Measurements from ENCODE around the gene GALNT11. TPM values are rescaled to one million over a fixed set of nuclear protein-coding genes. Genes with fewer than 3 reads are reported as not detected.
A peak's percentile ranks its signal among the peaks of the same experiment; 100 is the strongest.

GALNT11 gene
- total RNA-seq, 2 donors from 2014 or later: 16.9 to 18.0 TPM

GRCh38 chr7:152136686-152137085, 111.2 kb downstream of the GALNT11 start:
- H3K36me3 Mint-ChIP-seq (ENCODE audit: insufficient read depth in 2 of 2): peaks cover 3 to 22% of the 10 kb centered on the region in 2 donors
- ATAC-seq (replicated peaks in 1 of 2): no peak
- no peak overlapping the region for H3K4me3 Mint-ChIP-seq
- H3K4me1 Mint-ChIP-seq (ENCODE audit: low read depth): no peaks in the 10 kb centered on the region
- no peaks in the 10 kb centered on the region for H3K27me3 Mint-ChIP-seq (ENCODE audit: low read depth)
- H3K9me3 Mint-ChIP-seq: no peaks in the 10 kb centered on the region
- no peak overlapping the region for H3K27ac Mint-ChIP-seq
- DNase-seq: no peak

- DNase-seq: no peak
- H3K36me3 Mint-ChIP-seq (ENCODE audit: insufficient read depth in 2 of 2): peaks cover 3 to 24% of the 10 kb centered on the region in 2 donors
- ATAC-seq (replicated peaks in 1 of 2): no peak
- no peaks in the 10 kb centered on the region for H3K27me3 Mint-ChIP-seq (ENCODE audit: low read depth)
- no peaks in the 10 kb centered on the region for H3K9me3 Mint-ChIP-seq
- H3K4me1 Mint-ChIP-seq (ENCODE audit: low read depth): peaks cover 3% of the 10 kb centered on the region
- no peak overlapping the region for H3K27ac Mint-ChIP-seq
- no peak overlapping the region for H3K4me3 Mint-ChIP-seq
Observed at GRCh38 chr7:152137476-152138025, 112.1 kb downstream of the GALNT11 start.

DNA sequence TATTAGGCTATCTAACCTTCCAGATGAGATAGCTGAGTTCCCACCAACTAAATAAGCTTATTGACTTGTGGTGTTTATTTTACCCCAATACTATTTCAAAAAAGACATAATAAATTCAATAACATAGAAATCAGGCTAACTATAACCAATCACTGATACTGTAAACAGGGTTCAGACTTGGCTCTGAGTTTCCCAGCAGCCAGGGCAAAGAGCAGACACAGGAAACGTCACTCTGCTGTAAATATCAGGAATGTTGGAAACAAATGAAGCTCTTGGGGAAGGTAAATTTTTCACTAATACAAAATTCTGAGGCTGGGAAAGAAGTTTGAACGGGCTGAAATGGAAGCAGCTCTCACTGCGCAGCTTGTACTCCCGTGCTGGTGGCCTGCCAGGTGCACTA, 114.6 kb downstream of the GALNT11 start:
- Mint-ChIP-seq H3K27ac (no peak overlapping the region), H3K4me1 (ENCODE audit: low read depth) (peaks cover 27% of the 10 kb centered on the region), H3K9me3 (no peaks in the 10 kb centered on the region), H3K36me3 (ENCODE audit: insufficient read depth in 2 of 2) (peaks cover 5 to 30% of the 10 kb centered on the region in 2 donors), H3K27me3 (ENCODE audit: low read depth) (no peaks in the 10 kb centered on the region), H3K4me3 (no peak overlapping the region)
- ATAC-seq (replicated peaks in 1 of 2): no peak
- no peak for DNase-seq

GRCh38 chr7:152140560-152140959, 115.1 kb downstream of the GALNT11 start:
- no peaks in the 10 kb centered on the region for H3K9me3 Mint-ChIP-seq
- no peaks in the 10 kb centered on the region for H3K27me3 Mint-ChIP-seq (ENCODE audit: low read depth)
- H3K4me3 Mint-ChIP-seq: no peak overlapping the region
- peak overlapping the region; percentile 23 for H3K27ac Mint-ChIP-seq
- peaks cover 32% of the 10 kb centered on the region for H3K4me1 Mint-ChIP-seq (ENCODE audit: low read depth)
- peaks cover 5 to 30% of the 10 kb centered on the region in 2 donors for H3K36me3 Mint-ChIP-seq (ENCODE audit: insufficient read depth in 2 of 2)
- ATAC-seq (replicated peaks in 1 of 2): no peak
- DNase-seq: no peak

DNA sequence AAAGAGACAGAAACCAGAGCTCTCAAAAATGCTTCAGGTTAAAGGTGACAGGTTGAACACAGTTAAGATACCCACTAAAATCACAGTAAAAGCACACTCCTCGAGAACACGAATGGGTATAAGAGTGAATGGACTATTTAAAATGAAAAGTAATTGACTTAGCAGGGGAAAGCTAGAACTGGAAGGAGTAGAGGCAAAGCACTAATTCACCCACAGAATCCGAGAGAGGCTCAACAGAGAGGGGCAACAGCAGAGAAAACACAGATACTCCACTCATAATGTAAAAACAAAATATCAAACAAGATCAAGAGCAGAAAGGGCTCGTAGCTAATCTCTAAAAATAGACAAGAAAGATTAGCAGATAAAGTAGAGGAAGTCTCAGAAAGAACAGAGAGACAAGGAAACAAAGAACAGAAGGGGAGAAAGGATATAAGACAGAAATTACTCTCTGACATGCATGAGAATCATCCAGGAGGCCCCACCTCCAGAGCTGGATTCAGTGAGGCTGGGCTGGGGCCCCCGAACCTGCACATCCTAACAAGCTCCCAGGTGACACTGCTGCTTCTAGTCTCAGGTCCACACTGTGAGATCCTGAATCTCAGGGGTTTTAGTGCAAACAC, 117.6 kb downstream of the GALNT11 start:
- H3K36me3 Mint-ChIP-seq (ENCODE audit: insufficient read depth in 2 of 2): peaks cover 5 to 30% of the 10 kb centered on the region in 2 donors
- DNase-seq: no peak
- no peak for ATAC-seq (replicated peaks in 1 of 2)
- peak overlapping the region; percentile 9 to 63 for H3K4me3 Mint-ChIP-seq
- H3K9me3 Mint-ChIP-seq: no peaks in the 10 kb centered on the region
- no peaks in the 10 kb centered on the region for H3K27me3 Mint-ChIP-seq (ENCODE audit: low read depth)
- peaks cover 43% of the 10 kb centered on the region for H3K4me1 Mint-ChIP-seq (ENCODE audit: low read depth)
- H3K27ac Mint-ChIP-seq: peak overlapping the region; percentile 94

DNA sequence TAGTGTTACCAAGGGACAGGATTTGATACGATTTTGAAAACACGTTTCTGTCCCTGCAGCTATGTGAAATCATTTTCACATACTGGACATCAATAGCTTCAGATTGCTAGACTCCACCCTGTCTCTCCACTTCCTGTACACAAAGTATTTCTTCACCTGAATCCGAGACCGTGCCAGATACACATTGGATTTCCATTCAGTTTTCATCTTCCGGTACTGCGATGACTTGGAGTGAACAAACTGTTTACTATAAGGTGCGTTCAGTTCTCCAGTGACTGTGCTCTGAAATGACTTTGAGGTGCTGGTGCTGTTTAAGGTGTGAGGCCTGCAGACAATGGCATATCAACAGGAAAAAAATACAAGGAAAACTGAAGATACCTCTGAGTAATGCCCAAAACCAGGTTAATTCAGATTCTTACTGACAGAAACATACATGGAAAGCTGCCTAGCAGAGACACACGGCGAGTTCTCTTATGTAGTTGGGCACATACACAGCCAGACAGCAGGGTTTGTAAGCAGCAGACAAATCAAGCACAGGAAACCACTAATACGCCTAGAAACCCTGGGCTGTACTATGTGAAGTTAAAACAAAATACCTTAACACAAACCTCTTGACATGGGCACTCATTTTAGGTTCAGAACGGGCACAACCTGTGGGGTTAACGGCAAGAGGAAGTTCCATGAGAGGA, 119.2 kb downstream of the GALNT11 start:
- ATAC-seq (replicated peaks in 1 of 2): peak; percentile 85 to 91
- Mint-ChIP-seq H3K27ac (peak overlapping the region; percentile 89), H3K4me3 (peak overlapping the region; percentile 53 to 82), H3K9me3 (no peaks in the 10 kb centered on the region), H3K36me3 (ENCODE audit: insufficient read depth in 2 of 2) (peaks cover 7 to 18% of the 10 kb centered on the region in 2 donors), H3K4me1 (ENCODE audit: low read depth) (peaks cover 43% of the 10 kb centered on the region), H3K27me3 (ENCODE audit: low read depth) (no peaks in the 10 kb centered on the region)
- peak; percentile 26 to 45 for DNase-seq

DNA sequence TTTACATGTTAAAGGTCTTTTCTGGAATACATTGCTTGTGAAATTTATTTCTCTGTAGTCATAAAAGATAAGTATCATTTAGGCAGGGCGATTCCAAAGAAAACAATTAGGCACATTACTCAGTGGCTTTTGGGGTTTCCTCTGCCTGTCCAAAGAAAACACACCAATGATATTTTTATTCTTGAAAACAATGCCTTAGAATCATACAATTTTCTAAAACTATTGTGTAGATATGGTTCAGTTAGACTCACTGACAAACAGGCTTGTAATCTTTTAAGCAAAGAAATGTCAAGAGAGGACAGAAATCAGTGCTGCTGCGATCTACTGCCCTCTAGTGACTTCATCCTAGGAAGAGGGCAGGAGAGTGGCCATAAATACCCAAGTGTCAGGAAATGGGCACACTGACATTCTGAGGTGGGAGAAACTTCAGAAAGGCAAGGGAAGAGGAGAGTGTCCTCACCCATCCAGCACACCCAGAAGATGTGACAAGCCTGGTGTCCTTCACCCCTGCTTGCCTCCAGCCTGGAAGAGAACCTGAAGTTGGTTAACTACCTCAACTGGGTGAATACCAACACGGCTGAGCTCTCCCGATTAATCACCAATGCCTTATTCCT, 120.5 kb downstream of the GALNT11 start:
- no peaks in the 10 kb centered on the region for H3K27me3 Mint-ChIP-seq (ENCODE audit: low read depth)
- peak; percentile 32 to 42 for ATAC-seq (replicated peaks in 1 of 2)
- H3K9me3 Mint-ChIP-seq: no peaks in the 10 kb centered on the region
- peaks cover 4 to 14% of the 10 kb centered on the region in 2 donors for H3K36me3 Mint-ChIP-seq (ENCODE audit: insufficient read depth in 2 of 2)
- H3K27ac Mint-ChIP-seq: peak overlapping the region; percentile 89
- peaks cover 43% of the 10 kb centered on the region for H3K4me1 Mint-ChIP-seq (ENCODE audit: low read depth)
- peak; percentile 23 to 24 for DNase-seq
- peak overlapping the region; percentile 53 to 82 for H3K4me3 Mint-ChIP-seq

DNA sequence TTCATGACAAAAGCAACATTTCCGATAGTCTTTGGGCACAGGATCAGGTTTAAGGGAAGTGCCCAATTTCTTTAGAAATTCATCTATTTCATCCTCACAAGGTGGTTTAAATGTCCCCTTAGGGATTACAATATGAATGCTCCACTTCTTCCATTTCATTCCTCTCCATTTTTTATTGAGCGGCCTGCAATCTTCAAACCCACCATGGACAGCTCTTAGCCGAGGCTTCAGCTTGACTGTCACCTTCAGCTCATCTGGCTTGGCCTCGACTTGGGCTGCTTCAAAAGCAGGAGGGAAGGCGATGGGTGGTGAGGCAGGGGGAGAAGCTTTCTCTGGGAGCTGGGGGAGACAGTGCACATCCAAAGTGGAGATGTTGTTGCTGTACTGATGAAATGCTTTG, 123.2 kb downstream of the GALNT11 start:
- Mint-ChIP-seq H3K4me1 (ENCODE audit: low read depth) (peaks cover 28% of the 10 kb centered on the region), H3K27ac (no peak overlapping the region), H3K36me3 (ENCODE audit: insufficient read depth in 2 of 2) (peaks cover 4 to 13% of the 10 kb centered on the region in 2 donors), H3K27me3 (ENCODE audit: low read depth) (no peaks in the 10 kb centered on the region), H3K4me3 (no peak overlapping the region), H3K9me3 (no peaks in the 10 kb centered on the region)
- ATAC-seq (replicated peaks in 1 of 2) (no peak), DNase-seq (no peak)

- no peak for ATAC-seq (replicated peaks in 1 of 2)
- Mint-ChIP-seq H3K36me3 (ENCODE audit: insufficient read depth in 2 of 2) (peaks cover 4 to 17% of the 10 kb centered on the region in 2 donors), H3K27me3 (ENCODE audit: low read depth) (no peaks in the 10 kb centered on the region), H3K4me3 (no peak overlapping the region), H3K27ac (peak overlapping the region; percentile 73), H3K9me3 (no peaks in the 10 kb centered on the region), H3K4me1 (ENCODE audit: low read depth) (peaks cover 23% of the 10 kb centered on the region)
- DNase-seq: no peak
Observed at GRCh38 chr7:152149363-152149762, 123.9 kb downstream of the GALNT11 start.

DNA sequence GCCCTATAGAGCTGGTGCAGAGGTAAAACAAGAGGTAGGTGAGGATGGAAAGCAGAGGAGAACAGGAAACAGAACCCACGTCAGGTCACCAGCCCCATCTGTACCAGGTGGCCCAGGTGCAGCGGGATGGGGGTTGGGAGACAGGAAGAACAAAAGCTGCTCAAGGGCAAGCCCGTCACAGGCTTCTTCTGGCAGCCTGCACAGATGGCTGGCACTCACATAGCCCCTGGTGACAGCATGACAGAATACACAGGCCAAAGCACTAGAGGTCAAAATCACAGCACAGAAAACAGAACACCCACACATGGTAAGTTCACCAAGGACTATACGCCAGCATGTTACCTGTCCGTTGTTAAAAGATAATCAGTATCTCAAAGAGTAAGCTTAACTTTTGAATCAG, 126.8 kb downstream of the GALNT11 start:
- ATAC-seq (replicated peaks in 1 of 2) (no peak), DNase-seq (no peak)
- Mint-ChIP-seq H3K9me3 (no peaks in the 10 kb centered on the region), H3K27ac (no peak overlapping the region), H3K27me3 (ENCODE audit: low read depth) (no peaks in the 10 kb centered on the region), H3K4me3 (no peak overlapping the region), H3K4me1 (ENCODE audit: low read depth) (no peaks in the 10 kb centered on the region), H3K36me3 (ENCODE audit: insufficient read depth in 2 of 2) (peaks cover 1 to 13% of the 10 kb centered on the region in 2 donors)

DNA sequence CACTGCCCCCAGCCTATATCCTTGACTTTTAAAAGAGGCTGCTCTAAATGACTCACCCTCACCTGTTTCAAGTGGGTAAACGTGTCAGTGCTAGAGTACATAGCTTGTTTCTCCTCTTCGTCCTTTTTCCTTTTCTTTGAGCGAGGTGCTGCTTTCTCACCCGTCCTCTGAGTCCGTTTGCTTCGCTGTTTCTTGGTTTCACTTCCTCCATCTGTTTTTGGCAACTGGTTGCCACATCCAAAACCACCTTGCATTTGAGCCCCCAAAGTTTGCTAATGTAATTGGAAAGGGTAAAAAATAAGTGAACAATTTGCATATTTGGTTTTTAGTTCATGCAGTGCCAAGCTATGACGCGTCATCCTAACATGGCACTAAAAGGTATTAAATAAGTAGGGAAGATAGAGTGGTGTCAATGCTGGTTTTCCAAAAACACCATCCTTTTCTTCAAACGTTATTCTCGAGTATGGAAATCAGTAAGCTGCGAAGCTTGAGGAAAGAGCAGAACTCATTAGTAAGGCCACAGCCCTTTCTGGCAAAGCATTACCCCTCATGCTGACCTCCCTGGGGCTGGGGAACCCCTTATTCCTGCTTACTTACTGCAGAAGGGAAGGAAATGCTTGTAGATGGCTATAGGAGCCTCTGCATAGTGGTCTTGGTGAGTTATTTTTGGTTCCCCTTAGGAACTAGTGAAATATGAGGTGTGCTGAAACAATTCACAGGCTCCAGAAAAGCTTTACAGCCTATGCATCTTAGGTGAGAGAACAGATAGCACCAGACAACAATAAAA, 133.5 kb downstream of the GALNT11 start:
- Mint-ChIP-seq H3K4me3 (peak overlapping the region in 1 of 2 donors; percentile 39), H3K36me3 (ENCODE audit: insufficient read depth in 2 of 2) (peaks cover 8 to 25% of the 10 kb centered on the region in 2 donors), H3K9me3 (no peaks in the 10 kb centered on the region), H3K27me3 (ENCODE audit: low read depth) (no peaks in the 10 kb centered on the region), H3K4me1 (ENCODE audit: low read depth) (peaks cover 10% of the 10 kb centered on the region), H3K27ac (peak overlapping the region; percentile 53)
- no peak for DNase-seq
- ATAC-seq (replicated peaks in 1 of 2): peak; percentile 47 to 51

DNA sequence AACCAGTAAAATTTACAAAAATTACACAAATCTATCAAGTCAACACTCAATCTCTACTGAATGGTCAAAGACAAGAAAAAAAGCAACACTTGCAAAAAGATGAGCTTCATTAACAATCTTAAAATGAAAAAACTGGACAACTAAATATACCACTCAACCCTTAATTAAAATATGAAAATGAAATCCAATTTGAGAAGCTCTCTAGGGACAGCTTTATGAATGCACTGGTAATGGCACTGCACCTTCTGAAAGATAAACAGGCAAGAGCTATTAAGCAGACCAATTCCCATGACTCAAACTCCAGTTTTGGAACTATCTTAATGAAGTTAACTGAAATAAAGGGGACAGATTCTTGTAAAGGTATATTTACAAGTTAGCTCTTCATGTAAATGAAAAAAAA, 135.7 kb downstream of the GALNT11 start:
- Mint-ChIP-seq H3K27ac (peak overlapping the region; percentile 92), H3K36me3 (ENCODE audit: insufficient read depth in 2 of 2) (peaks cover 8 to 25% of the 10 kb centered on the region in 2 donors), H3K4me1 (ENCODE audit: low read depth) (peaks cover 10% of the 10 kb centered on the region), H3K27me3 (ENCODE audit: low read depth) (no peaks in the 10 kb centered on the region), H3K4me3 (no peak overlapping the region), H3K9me3 (no peaks in the 10 kb centered on the region)
- ATAC-seq (replicated peaks in 1 of 2) (no peak), DNase-seq (no peak)

Data from activated T-cell treated with anti-CD3 and anti-CD28 coated beads, Interleukin-2, amount 50 U/mL, for 72 hours (primary cell).